ENCODE data around the gene ATP6V0B. TPM values are rescaled to one million over a fixed set of nuclear protein-coding genes. Genes with fewer than 3 reads are reported as not detected.

ATP6V0B gene
- total and polyA plus RNA-seq, 2 donors (not counting 3 experiments of a cell fraction or from before 2014, with no cell fraction given), result 110 to 325 TPM

DNA sequence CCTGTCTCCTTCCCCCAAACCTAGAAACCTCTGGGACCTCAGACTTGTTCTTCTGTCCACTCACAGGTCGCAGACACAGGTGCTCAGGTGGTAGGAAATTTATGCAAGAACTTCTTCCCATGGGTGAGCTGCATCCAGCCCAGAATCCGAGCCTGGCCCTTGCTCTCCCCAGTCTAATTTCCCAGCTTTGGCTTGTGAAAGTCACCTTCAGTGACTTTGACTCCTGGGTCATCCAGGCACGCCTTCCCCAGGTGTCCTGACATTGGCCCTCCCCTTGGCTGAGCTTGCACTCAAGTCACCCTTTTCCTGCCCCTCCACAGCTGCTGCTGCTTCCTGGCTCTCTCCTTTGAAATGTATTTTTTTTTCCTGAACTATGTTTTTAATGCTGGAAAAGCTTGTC is 21.4 kb upstream of the ATP6V0B start:
- TF ChIP-seq MYC (IDR thresholded peaks at IDR 0.05; ENCODE audit: low read depth, low read length), result no peak
- TF ChIP-seq, protein P1, sequence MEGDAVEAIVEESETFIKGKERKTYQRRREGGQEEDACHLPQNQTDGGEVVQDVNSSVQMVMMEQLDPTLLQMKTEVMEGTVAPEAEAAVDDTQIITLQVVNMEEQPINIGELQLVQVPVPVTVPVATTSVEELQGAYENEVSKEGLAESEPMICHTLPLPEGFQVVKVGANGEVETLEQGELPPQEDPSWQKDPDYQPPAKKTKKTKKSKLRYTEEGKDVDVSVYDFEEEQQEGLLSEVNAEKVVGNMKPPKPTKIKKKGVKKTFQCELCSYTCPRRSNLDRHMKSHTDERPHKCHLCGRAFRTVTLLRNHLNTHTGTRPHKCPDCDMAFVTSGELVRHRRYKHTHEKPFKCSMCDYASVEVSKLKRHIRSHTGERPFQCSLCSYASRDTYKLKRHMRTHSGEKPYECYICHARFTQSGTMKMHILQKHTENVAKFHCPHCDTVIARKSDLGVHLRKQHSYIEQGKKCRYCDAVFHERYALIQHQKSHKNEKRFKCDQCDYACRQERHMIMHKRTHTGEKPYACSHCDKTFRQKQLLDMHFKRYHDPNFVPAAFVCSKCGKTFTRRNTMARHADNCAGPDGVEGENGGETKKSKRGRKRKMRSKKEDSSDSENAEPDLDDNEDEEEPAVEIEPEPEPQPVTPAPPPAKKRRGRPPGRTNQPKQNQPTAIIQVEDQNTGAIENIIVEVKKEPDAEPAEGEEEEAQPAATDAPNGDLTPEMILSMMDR (IDR thresholded peaks at IDR 0.05; ENCODE audit: extremely low read depth in 1 of 2, insufficient read depth in 1 of 2, low read depth in 1 of 2, low read length in 2 of 2), result no peak
- TF ChIP-seq POLR2A (IDR thresholded peaks at IDR 0.05; ENCODE audit: low read depth, low read length), result no peak
- no peak for TF ChIP-seq GATA2 (IDR thresholded peaks at IDR 0.05; ENCODE audit: insufficient read depth, insufficient read length, low read depth, low read length)
- no peak for TF ChIP-seq POLR2AphosphoS5 (IDR thresholded peaks at IDR 0.05; ENCODE audit: insufficient read depth, low read depth, low read length)
- TF ChIP-seq, protein P2, sequence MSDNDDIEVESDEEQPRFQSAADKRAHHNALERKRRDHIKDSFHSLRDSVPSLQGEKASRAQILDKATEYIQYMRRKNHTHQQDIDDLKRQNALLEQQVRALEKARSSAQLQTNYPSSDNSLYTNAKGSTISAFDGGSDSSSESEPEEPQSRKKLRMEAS (IDR thresholded peaks at IDR 0.05; ENCODE audit: insufficient read depth, insufficient read length), result no peak
- no peak for TF ChIP-seq EZH2 (IDR thresholded peaks at IDR 0.05; ENCODE audit: borderline replicate concordance, low read depth, low read length, severe bottlenecking)
- no peak for TF ChIP-seq FOS (IDR thresholded peaks at IDR 0.05; ENCODE audit: borderline replicate concordance, insufficient read depth, low read length)
- no peak for TF ChIP-seq JUN (IDR thresholded peaks at IDR 0.05; ENCODE audit: borderline replicate concordance, insufficient read depth, insufficient read length, low read depth)
- Histone ChIP-seq H3K9me3 (replicated peaks; ENCODE audit: control insufficient read depth, insufficient read depth, low read length) (no peaks in the 10 kb centered on the region), H3K4me2 (ENCODE audit: insufficient read depth, low read length) (no peak overlapping the region), H3K4me1 (ENCODE audit: control insufficient read depth, extremely low read depth, insufficient read depth, low read length) (peaks cover 1% of the 10 kb centered on the region), H3K9me1 (replicated peaks; ENCODE audit: control insufficient read depth, extremely low read depth, insufficient read depth, low read length) (no peaks in the 10 kb centered on the region), H3K27me3 (ENCODE audit: control insufficient read depth in 2 of 2, insufficient read depth in 2 of 2, low read length in 2 of 2) (no peaks in the 10 kb centered on the region), H2AFZ (ENCODE audit: low read depth, low read length) (no peak overlapping the region), H3K36me3 (ENCODE audit: control insufficient read depth in 2 of 2, extremely low read depth in 1 of 2, insufficient read depth in 2 of 2, low read length in 2 of 2) (peaks cover 5 to 20% of the 10 kb centered on the region in 2 experiments), H3K9ac (replicated peaks; ENCODE audit: extremely low read depth, insufficient read depth, low read length) (no peak overlapping the region), H3K79me2 (ENCODE audit: control insufficient read depth, insufficient read depth, low read length) (no peaks in the 10 kb centered on the region), H4K20me1 (replicated peaks; ENCODE audit: control insufficient read depth, extremely low read depth, insufficient read depth, low read length) (no peaks in the 10 kb centered on the region), H3K27ac (ENCODE audit: insufficient read depth, low read depth, low read length) (no peak overlapping the region), H3K4me3 (replicated peaks in 1 of 3; ENCODE audit: insufficient read depth in 1 of 3, low read depth in 1 of 3, low read length in 3 of 3) (no peak overlapping the region)
- dilution Hi-C loops (cut with MboI; ENCODE audit: extremely low pct_ligation_motif_present, low sequenced_read_pairs) (no loop called here), intact Hi-C loops (cut with micrococcal nuclease) (no loop called here)
- BruUV-seq (replicated peaks), result no TSS peak
- CTCF ChIA-PET, result interaction anchor here (1.6 to 1.7 kb wide), 2 partner anchors 22 to 95 kb away, joined by 4 to 5 read pairs; partner anchors contain the start of gene ATP6V0B
- no peak for FAIRE-seq
- no peak for DNase-seq (ENCODE audit: low read depth, low spot score)
- POLR2A ChIA-PET, result no interaction called here
